B cell (primary cell): ENCODE measurements around the gene VPS26C.

ENCODE experiments used
- CTCF ChIP-seq: fragments of 200-600 bp; IDR thresholded peaks from one replicate; pipeline ENCODE4 v1.8.0; 2022; ENCODE audit warnings: antibody characterized with exemption, mild to moderate bottlenecking
- EZH2 ChIP-seq: IDR thresholded peaks from 2 replicates; pipeline ENCODE4 v1.6.1; 2012; ENCODE audit warnings: borderline replicate concordance, low read depth, mild to moderate bottlenecking, moderate library complexity, low read length; ENCODE audit not compliant: insufficient read depth, poor library complexity, severe bottlenecking

GRCh38 chr21:37276377-37276776 is 9.2 kb upstream of the VPS26C start:
- TF ChIP-seq CTCF (no peak), EZH2 (no peak)
